Measurements from ENCODE around the gene RUNX1.

The RUNX1 gene

GRCh38 chr21:34765619-34766018 lies 283.5 kb downstream of the RUNX1 start:
- no peak for DNase-seq

- no peak for DNase-seq
Measured at GRCh38 chr21:34764715-34765284, 284.3 kb downstream of the RUNX1 start.

GRCh38 chr21:34762786-34763185 lies 286.3 kb downstream of the RUNX1 start:
- no peak for DNase-seq

- no peak for DNase-seq
Measured at GRCh38 chr21:34761758-34762330, 287.3 kb downstream of the RUNX1 start.

GRCh38 chr21:34754690-34755647 lies 294.1 kb downstream of the RUNX1 start:
- no peak for DNase-seq

GRCh38 chr21:34748862-34749261 lies 300.2 kb downstream of the RUNX1 start:
- DNase-seq = no peak

GRCh38 chr21:34745557-34746255 lies 303.4 kb downstream of the RUNX1 start:
- DNase-seq = peak; percentile 44

GRCh38 chr21:34744801-34745200 lies 304.3 kb downstream of the RUNX1 start:
- DNase-seq = no peak

GRCh38 chr21:34743831-34744230 lies 305.3 kb downstream of the RUNX1 start:
- no peak for DNase-seq

- DNase-seq = no peak
Measured at GRCh38 chr21:34743285-34743684, 305.8 kb downstream of the RUNX1 start.

GRCh38 chr21:34740198-34740597 lies 308.9 kb downstream of the RUNX1 start:
- no peak for DNase-seq
